Measurements from ENCODE around the gene FARP2. TPM values are rescaled to one million over a fixed set of nuclear protein-coding genes. Genes with fewer than 3 reads are reported as not detected.

The FARP2 gene
- total RNA-seq, 1 experiment from 2014 or later: 37.2 TPM

GRCh38 chr2:241437179-241437578 lies 81.1 kb downstream of the FARP2 start:
- H3K27me3 ChIP-seq (replicated peaks; ENCODE audit: control insufficient read depth, insufficient read depth, low read length): no peaks in the 10 kb centered on the region
- peaks cover 56% of the 10 kb centered on the region for H3K36me3 Mint-ChIP-seq (ENCODE audit: insufficient read depth, unreplicated experiment)
- no peaks in the 10 kb centered on the region for H3K27me3 Mint-ChIP-seq (ENCODE audit: insufficient read depth, unreplicated experiment)
- no peak for TF ChIP-seq CTCF (IDR thresholded peaks at IDR 0.05; ENCODE audit: insufficient read depth in 1 of 2, low read depth in 1 of 2, low read length in 1 of 2, severe bottlenecking in 1 of 2, unreplicated experiment in 1 of 2)
- H3K9me3 Mint-ChIP-seq (ENCODE audit: unreplicated experiment): no peaks in the 10 kb centered on the region
- H3K27ac Mint-ChIP-seq (ENCODE audit: unreplicated experiment): no peak overlapping the region
- CTCF ChIA-PET: no interaction called here
- H3K9me3 ChIP-seq: no peaks in the 10 kb centered on the region
- H3K4me1 Mint-ChIP-seq (ENCODE audit: low read depth, unreplicated experiment): peaks cover 7% of the 10 kb centered on the region
- intact Hi-C loops (cut with micrococcal nuclease; ENCODE audit: unreplicated experiment): no loop called here
- no peak overlapping the region for H3K4me3 ChIP-seq (ENCODE audit: low read depth, low read length)
- no peaks in the 10 kb centered on the region for H3K36me3 ChIP-seq (ENCODE audit: control insufficient read depth, insufficient read depth, low read length)
- H3K4me1 ChIP-seq: no peaks in the 10 kb centered on the region
- no TSS peak for BruUV-seq (replicated peaks)
- H3K4me3 Mint-ChIP-seq (ENCODE audit: unreplicated experiment): no peak overlapping the region
- POLR2A ChIA-PET: no interaction called here
- DNase-seq: no peak

- Mint-ChIP-seq H3K27me3 (ENCODE audit: insufficient read depth, unreplicated experiment) (no peaks in the 10 kb centered on the region), H3K4me1 (ENCODE audit: low read depth, unreplicated experiment) (no peaks in the 10 kb centered on the region), H3K36me3 (ENCODE audit: insufficient read depth, unreplicated experiment) (peaks cover 43% of the 10 kb centered on the region), H3K27ac (ENCODE audit: unreplicated experiment) (no peak overlapping the region), H3K9me3 (ENCODE audit: unreplicated experiment) (no peaks in the 10 kb centered on the region), H3K4me3 (ENCODE audit: unreplicated experiment) (no peak overlapping the region)
- ChIA-PET POLR2A (no interaction called here), CTCF (no interaction called here)
- no peak for TF ChIP-seq CTCF (IDR thresholded peaks at IDR 0.05; ENCODE audit: insufficient read depth in 1 of 2, low read depth in 1 of 2, low read length in 1 of 2, severe bottlenecking in 1 of 2, unreplicated experiment in 1 of 2)
- BruUV-seq (replicated peaks): no TSS peak
- no peaks in the 10 kb centered on the region for H3K36me3 ChIP-seq (ENCODE audit: control insufficient read depth, insufficient read depth, low read length)
- no peak overlapping the region for H3K4me3 ChIP-seq (ENCODE audit: low read depth, low read length)
- no peaks in the 10 kb centered on the region for H3K9me3 ChIP-seq
- intact Hi-C loops (cut with micrococcal nuclease; ENCODE audit: unreplicated experiment): no loop called here
- H3K27me3 ChIP-seq (replicated peaks; ENCODE audit: control insufficient read depth, insufficient read depth, low read length): no peaks in the 10 kb centered on the region
- H3K4me1 ChIP-seq: no peaks in the 10 kb centered on the region
- no peak for DNase-seq
Observed at GRCh38 chr2:241441492-241441891, 85.4 kb downstream of the FARP2 start.

- CTCF ChIA-PET: no interaction called here
- Histone ChIP-seq H3K27me3 (replicated peaks; ENCODE audit: control insufficient read depth, insufficient read depth, low read length) (no peaks in the 10 kb centered on the region), H3K9me3 (no peaks in the 10 kb centered on the region), H3K4me1 (no peaks in the 10 kb centered on the region), H3K36me3 (ENCODE audit: control insufficient read depth, insufficient read depth, low read length) (no peaks in the 10 kb centered on the region), H3K4me3 (ENCODE audit: low read depth, low read length) (no peak overlapping the region)
- DNase-seq: no peak
- intact Hi-C loops (cut with micrococcal nuclease; ENCODE audit: unreplicated experiment): no loop called here
- no peak overlapping the region for H3K4me3 Mint-ChIP-seq (ENCODE audit: unreplicated experiment)
- no peaks in the 10 kb centered on the region for H3K4me1 Mint-ChIP-seq (ENCODE audit: low read depth, unreplicated experiment)
- TF ChIP-seq CTCF (IDR thresholded peaks at IDR 0.05; ENCODE audit: insufficient read depth in 1 of 2, low read depth in 1 of 2, low read length in 1 of 2, severe bottlenecking in 1 of 2, unreplicated experiment in 1 of 2): no peak
- BruUV-seq (replicated peaks): no TSS peak
- POLR2A ChIA-PET: no interaction called here
- no peaks in the 10 kb centered on the region for H3K27me3 Mint-ChIP-seq (ENCODE audit: insufficient read depth, unreplicated experiment)
- H3K9me3 Mint-ChIP-seq (ENCODE audit: unreplicated experiment): no peaks in the 10 kb centered on the region
- peaks cover 35% of the 10 kb centered on the region for H3K36me3 Mint-ChIP-seq (ENCODE audit: insufficient read depth, unreplicated experiment)
- no peak overlapping the region for H3K27ac Mint-ChIP-seq (ENCODE audit: unreplicated experiment)
Observed at GRCh38 chr2:241443486-241444223, 87.6 kb downstream of the FARP2 start.

Data from Caco-2 (cell line).